Measurements from ENCODE around the gene ST6GALNAC6. TPM values are rescaled to one million over a fixed set of nuclear protein-coding genes. Genes with fewer than 3 reads are reported as not detected.

Gene ST6GALNAC6
- polyA plus RNA-seq, 1 donor, result 14.4 TPM

GRCh38 chr9:127880143-127880542, 19.3 kb downstream of the ST6GALNAC6 start:
- peaks cover 11% of the 10 kb centered on the region for H3K4me1 ChIP-seq (ENCODE audit: control insufficient read depth, insufficient read depth, low read length)
- H3K9me3 ChIP-seq (ENCODE audit: control insufficient read depth, low read depth, low read length), result no peaks in the 10 kb centered on the region
- H3K27ac ChIP-seq (ENCODE audit: low read length), result no peak overlapping the region
- WGBS (ENCODE audit: insufficient coverage, low lambda C conversion rate), result no CpG with 5 or more reads among the region's 8 CpGs
- peaks cover 12% of the 10 kb centered on the region for H3K27me3 ChIP-seq (ENCODE audit: control insufficient read depth, insufficient read depth, low read length)
- H3K4me3 ChIP-seq (ENCODE audit: low read length), result no peak overlapping the region
- DNase-seq, result no peak
- H3K36me3 ChIP-seq (ENCODE audit: control insufficient read depth, insufficient read depth, low read length), result no peaks in the 10 kb centered on the region

GRCh38 chr9:127878652-127879390, 20.6 kb downstream of the ST6GALNAC6 start:
- WGBS (ENCODE audit: insufficient coverage, low lambda C conversion rate), result no CpG with 5 or more reads among the region's 8 CpGs
- Histone ChIP-seq H3K4me1 (ENCODE audit: control insufficient read depth, insufficient read depth, low read length) (peaks cover 11% of the 10 kb centered on the region), H3K4me3 (ENCODE audit: low read length) (no peak overlapping the region), H3K9me3 (ENCODE audit: control insufficient read depth, low read depth, low read length) (no peaks in the 10 kb centered on the region), H3K27ac (ENCODE audit: low read length) (no peak overlapping the region), H3K27me3 (ENCODE audit: control insufficient read depth, insufficient read depth, low read length) (peaks cover 12% of the 10 kb centered on the region), H3K36me3 (ENCODE audit: control insufficient read depth, insufficient read depth, low read length) (no peaks in the 10 kb centered on the region)
- DNase-seq, result no peak

- peaks cover 11% of the 10 kb centered on the region for H3K4me1 ChIP-seq (ENCODE audit: control insufficient read depth, insufficient read depth, low read length)
Observed at GRCh38 chr9:127878001-127878651, 21.3 kb downstream of the ST6GALNAC6 start.

GRCh38 chr9:127877566-127877998, 21.8 kb downstream of the ST6GALNAC6 start, which contains the start of gene AK1:
Gene AK1, minus strand, starts transcription at chr9:127877675. Its CDS starts 3,058 bp downstream, at chr9:127874617.
- WGBS (ENCODE audit: insufficient coverage, low lambda C conversion rate), result no CpG with 5 or more reads among the region's 44 CpGs
- peak in 1 of 2 donors; percentile 68 for DNase-seq
- Histone ChIP-seq H3K4me1 (ENCODE audit: control insufficient read depth, insufficient read depth, low read length) (peaks cover 11% of the 10 kb centered on the region), H3K9me3 (ENCODE audit: control insufficient read depth, low read depth, low read length) (no peaks in the 10 kb centered on the region), H3K27ac (ENCODE audit: low read length) (no peak within 1 kb of the TSS), H3K36me3 (ENCODE audit: control insufficient read depth, insufficient read depth, low read length) (no peaks in the 10 kb centered on the region), H3K27me3 (ENCODE audit: control insufficient read depth, insufficient read depth, low read length) (peaks cover 12% of the 10 kb centered on the region), H3K4me3 (ENCODE audit: low read length) (peak within 1 kb of the TSS; percentile 51)

More at GRCh38 chr9:127878001-127878651, 21.3 kb downstream of the ST6GALNAC6 start:
- H3K36me3 ChIP-seq (ENCODE audit: control insufficient read depth, insufficient read depth, low read length), result no peaks in the 10 kb centered on the region
- peak overlapping the region; percentile 51 for H3K4me3 ChIP-seq (ENCODE audit: low read length)
- H3K27ac ChIP-seq (ENCODE audit: low read length), result no peak overlapping the region
- H3K27me3 ChIP-seq (ENCODE audit: control insufficient read depth, insufficient read depth, low read length), result peaks cover 12% of the 10 kb centered on the region
- H3K9me3 ChIP-seq (ENCODE audit: control insufficient read depth, low read depth, low read length), result no peaks in the 10 kb centered on the region
- DNase-seq, result no peak
- WGBS (ENCODE audit: insufficient coverage, low lambda C conversion rate), result no CpG with 5 or more reads among the region's 18 CpGs

- H3K27ac ChIP-seq (ENCODE audit: low read length), result no peak overlapping the region
- DNase-seq, result no peak
- WGBS (ENCODE audit: insufficient coverage, low lambda C conversion rate), result no CpG with 5 or more reads among the region's 26 CpGs
- no peaks in the 10 kb centered on the region for H3K36me3 ChIP-seq (ENCODE audit: control insufficient read depth, insufficient read depth, low read length)
- peaks cover 11% of the 10 kb centered on the region for H3K4me1 ChIP-seq (ENCODE audit: control insufficient read depth, insufficient read depth, low read length)
- H3K9me3 ChIP-seq (ENCODE audit: control insufficient read depth, low read depth, low read length), result no peaks in the 10 kb centered on the region
- peaks cover 12% of the 10 kb centered on the region for H3K27me3 ChIP-seq (ENCODE audit: control insufficient read depth, insufficient read depth, low read length)
- H3K4me3 ChIP-seq (ENCODE audit: low read length), result peak overlapping the region; percentile 38
Observed at GRCh38 chr9:127876764-127877562, 22.4 kb downstream of the ST6GALNAC6 start.

DNA sequence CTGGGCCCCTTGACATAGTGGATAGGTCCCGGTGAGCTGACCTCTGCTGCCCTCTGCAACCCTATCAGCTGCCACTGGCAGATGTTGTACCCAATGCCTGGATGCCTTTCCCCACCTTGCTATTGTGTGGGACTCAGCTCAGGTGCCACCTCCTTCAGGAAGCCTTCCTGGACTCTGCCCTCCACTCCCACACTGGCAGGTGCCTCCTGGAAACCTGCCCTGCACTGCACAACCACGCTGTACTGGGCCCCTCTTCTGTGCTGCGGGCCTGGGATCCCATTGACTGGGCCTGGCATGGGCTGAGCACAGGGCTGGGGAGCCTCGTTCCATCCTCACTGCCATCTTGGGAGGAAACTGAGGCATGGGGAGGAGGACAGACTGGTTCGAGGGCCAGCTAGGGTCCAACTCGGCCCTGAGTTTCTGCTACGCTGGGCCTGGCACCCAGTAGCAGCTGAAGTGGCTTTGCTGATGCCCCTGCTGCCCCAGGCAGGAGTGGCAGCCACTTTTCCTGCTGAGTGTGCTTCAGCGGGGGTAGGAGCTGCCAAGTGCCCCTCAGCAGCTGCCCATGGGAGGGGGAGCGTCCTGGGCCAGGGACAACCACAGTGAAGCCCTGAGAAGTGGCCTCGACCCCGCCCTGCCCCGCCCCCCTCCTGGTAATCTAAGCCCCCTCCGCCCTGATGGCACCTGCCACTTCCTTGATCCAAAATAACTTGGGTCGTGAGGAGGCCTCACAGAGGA, 23.2 kb downstream of the ST6GALNAC6 start:
- no peaks in the 10 kb centered on the region for H3K36me3 ChIP-seq (ENCODE audit: control insufficient read depth, insufficient read depth, low read length)
- no peak for DNase-seq
- no CpG with 5 or more reads among the region's 14 CpGs for WGBS (ENCODE audit: insufficient coverage, low lambda C conversion rate)
- no peak overlapping the region for H3K27ac ChIP-seq (ENCODE audit: low read length)
- H3K4me3 ChIP-seq (ENCODE audit: low read length), result no peak overlapping the region
- H3K9me3 ChIP-seq (ENCODE audit: control insufficient read depth, low read depth, low read length), result no peaks in the 10 kb centered on the region
- peaks cover 12% of the 10 kb centered on the region for H3K27me3 ChIP-seq (ENCODE audit: control insufficient read depth, insufficient read depth, low read length)
- peaks cover 11% of the 10 kb centered on the region for H3K4me1 ChIP-seq (ENCODE audit: control insufficient read depth, insufficient read depth, low read length)

DNA sequence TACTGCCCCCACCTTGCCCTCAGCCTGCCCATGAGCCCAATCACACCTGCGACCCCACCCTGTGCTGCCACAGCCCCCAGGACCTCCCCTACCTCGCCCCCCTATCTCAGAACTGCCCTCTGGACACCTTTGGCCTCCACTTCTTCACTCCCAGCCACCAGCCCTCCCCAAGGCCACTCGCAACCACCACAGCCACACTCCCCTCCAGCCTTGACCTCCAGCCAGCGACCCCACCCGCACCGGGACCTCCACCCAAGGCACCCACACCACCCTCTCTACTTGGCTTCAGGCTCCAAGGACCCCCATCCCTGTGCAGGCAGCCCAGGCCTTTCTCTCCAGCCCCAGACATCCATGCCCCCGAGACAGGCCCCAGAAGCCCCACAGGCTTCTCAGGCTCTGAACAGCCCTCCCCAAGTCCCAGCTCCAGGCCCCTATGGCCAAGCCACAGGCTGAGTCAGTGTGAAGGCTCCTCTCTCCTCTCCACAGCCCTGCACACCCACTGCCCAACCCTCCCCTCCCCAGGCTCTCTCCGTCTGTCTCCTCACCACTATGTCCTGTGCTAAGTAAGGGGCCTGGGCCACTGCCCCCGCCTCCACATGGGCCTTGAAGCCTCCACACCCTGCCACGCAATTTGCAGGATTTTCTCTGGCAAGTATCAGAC, 24.0 kb downstream of the ST6GALNAC6 start:
- no CpG with 5 or more reads among the region's 10 CpGs for WGBS (ENCODE audit: insufficient coverage, low lambda C conversion rate)
- no peak for DNase-seq
- Histone ChIP-seq H3K4me1 (ENCODE audit: control insufficient read depth, insufficient read depth, low read length) (peaks cover 11% of the 10 kb centered on the region), H3K27ac (ENCODE audit: low read length) (no peak overlapping the region), H3K9me3 (ENCODE audit: control insufficient read depth, low read depth, low read length) (no peaks in the 10 kb centered on the region), H3K27me3 (ENCODE audit: control insufficient read depth, insufficient read depth, low read length) (peaks cover 12% of the 10 kb centered on the region), H3K36me3 (ENCODE audit: control insufficient read depth, insufficient read depth, low read length) (no peaks in the 10 kb centered on the region), H3K4me3 (ENCODE audit: low read length) (no peak overlapping the region)

DNA sequence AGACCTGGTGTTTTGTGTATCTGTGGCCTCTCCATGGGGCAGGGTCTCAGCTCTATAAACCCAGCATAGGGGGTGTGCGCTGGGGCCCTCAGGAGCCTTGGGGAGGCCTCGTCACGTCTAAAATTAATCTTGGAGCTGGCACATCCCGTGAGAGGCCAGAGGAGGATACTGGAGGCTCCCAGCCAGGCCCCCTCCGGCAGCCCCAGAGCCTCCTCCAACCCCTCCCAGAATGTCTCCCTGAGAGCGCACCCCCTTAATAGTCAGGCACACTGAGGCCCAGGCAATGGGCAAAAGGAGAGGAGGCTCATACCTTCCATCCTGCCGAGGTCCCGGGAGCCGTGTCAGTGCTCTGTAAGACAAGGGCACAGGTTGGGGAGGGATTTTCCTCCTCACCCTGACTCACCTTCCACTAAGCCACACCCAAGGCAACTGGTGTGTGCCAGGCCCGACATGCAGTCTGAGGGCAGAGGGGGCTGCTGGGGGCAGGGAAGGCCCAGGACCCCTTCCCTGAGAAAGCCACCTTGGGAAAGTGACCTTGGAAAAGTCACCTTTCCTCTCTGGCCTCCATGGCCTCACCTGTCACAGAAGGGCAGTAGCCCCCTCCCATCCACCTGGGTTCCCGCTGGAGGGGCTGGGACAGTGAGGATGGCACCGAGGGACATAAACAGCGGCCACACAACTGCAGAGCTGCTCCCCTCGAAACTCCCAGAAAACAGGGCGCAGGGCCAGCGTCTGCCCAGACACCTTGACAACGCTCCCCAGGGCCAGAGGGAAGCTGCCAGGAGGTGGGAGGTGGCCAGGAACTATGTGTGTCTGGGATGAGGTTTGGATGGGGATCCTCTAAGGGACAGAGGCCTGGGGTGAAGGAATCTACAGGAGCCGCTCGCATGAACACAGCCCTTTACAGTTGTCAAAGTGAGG, 24.8 kb downstream of the ST6GALNAC6 start:
- Histone ChIP-seq H3K4me3 (ENCODE audit: low read length) (no peak overlapping the region), H3K36me3 (ENCODE audit: control insufficient read depth, insufficient read depth, low read length) (no peaks in the 10 kb centered on the region), H3K4me1 (ENCODE audit: control insufficient read depth, insufficient read depth, low read length) (peaks cover 11% of the 10 kb centered on the region), H3K27ac (ENCODE audit: low read length) (no peak overlapping the region), H3K27me3 (ENCODE audit: control insufficient read depth, insufficient read depth, low read length) (peaks cover 12% of the 10 kb centered on the region), H3K9me3 (ENCODE audit: control insufficient read depth, low read depth, low read length) (no peaks in the 10 kb centered on the region)
- WGBS (ENCODE audit: insufficient coverage, low lambda C conversion rate), result no CpG with 5 or more reads among the region's 19 CpGs
- no peak for DNase-seq

GRCh38 chr9:127873886-127874285, 25.5 kb downstream of the ST6GALNAC6 start:
- H3K27me3 ChIP-seq (ENCODE audit: control insufficient read depth, insufficient read depth, low read length), result peaks cover 12% of the 10 kb centered on the region
- H3K4me3 ChIP-seq (ENCODE audit: low read length), result no peak overlapping the region
- no peak for DNase-seq
- H3K4me1 ChIP-seq (ENCODE audit: control insufficient read depth, insufficient read depth, low read length), result peaks cover 11% of the 10 kb centered on the region
- no CpG with 5 or more reads among the region's 10 CpGs for WGBS (ENCODE audit: insufficient coverage, low lambda C conversion rate)
- no peaks in the 10 kb centered on the region for H3K9me3 ChIP-seq (ENCODE audit: control insufficient read depth, low read depth, low read length)
- no peak overlapping the region for H3K27ac ChIP-seq (ENCODE audit: low read length)
- H3K36me3 ChIP-seq (ENCODE audit: control insufficient read depth, insufficient read depth, low read length), result no peaks in the 10 kb centered on the region
